ENCODE measurements around the gene CLDN1.
"Not testable (repeated sequence)": the region's sequence is repeated elsewhere in the genome, so short reads cannot be mapped to it uniquely, and the experiment has no call there.

The CLDN1 gene

DNA sequence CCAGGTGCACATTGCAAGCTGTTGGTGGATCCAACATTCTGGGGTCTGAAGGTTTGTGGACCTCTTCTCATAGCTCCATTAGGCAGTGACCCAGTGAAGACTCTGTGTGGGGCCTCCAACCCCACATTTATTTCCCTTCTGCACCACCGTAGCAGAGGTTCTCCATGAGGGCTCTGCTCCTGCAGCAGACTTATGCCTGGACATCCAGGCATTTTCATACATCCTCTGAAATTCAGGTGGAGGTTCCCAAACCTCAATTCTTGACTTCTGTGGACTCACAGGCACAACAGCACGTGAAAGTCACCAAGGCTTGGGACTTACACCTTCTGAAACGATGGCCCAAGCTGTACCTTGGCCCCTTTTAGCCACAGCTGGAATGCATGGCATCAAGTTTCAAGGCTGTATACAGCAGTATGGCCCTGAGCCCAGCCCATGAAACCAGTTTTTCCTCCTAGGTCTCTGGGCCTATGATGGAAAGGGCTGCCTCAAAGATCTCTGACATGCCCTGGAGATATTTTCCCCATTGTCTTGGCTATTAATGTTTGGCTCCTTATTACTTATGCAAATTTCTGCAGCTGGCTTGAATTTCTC lies 30.2 kb downstream of the CLDN1 start:
- DNase-seq, result no peak

DNA sequence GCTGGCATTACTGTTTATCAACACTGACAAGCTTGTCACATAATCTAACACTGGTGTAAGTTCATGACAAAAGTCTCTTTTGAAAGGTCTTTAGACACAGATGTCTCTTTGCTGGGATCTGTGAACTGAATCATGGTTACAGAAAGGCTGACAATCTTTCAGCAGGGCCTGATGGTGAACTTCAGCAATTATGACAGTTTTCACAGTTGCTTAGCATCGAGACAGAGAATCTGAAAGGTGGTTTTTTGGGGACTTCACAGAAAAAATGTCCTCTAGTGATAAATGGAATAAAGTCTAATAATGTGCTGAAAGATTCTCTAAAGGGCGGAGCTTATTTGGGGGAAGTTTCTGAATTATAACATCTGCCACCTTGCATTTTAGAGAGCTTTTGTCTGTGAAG lies 32.3 kb downstream of the CLDN1 start:
- no peak for DNase-seq

DNA sequence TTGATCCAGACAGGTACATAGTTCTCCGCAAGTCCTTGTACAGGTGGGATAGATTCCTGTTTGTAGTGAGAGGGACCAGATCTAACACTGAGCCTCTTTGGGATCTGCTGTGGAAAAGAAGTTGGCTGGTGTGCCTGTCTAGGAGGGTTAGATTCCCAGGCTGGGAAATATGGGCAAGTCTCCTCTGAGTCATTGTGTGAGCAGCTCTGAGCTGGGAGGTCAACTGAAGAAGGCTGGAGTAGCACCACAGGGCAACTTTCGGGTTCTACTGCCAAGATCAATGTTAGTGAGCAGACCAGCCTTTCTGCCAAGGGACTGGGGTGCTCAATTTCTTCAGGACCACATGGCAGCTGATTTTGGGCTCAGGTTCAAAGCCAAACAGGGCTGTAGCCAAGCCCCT lies 33.4 kb downstream of the CLDN1 start:
- DNase-seq, result no peak

DNA sequence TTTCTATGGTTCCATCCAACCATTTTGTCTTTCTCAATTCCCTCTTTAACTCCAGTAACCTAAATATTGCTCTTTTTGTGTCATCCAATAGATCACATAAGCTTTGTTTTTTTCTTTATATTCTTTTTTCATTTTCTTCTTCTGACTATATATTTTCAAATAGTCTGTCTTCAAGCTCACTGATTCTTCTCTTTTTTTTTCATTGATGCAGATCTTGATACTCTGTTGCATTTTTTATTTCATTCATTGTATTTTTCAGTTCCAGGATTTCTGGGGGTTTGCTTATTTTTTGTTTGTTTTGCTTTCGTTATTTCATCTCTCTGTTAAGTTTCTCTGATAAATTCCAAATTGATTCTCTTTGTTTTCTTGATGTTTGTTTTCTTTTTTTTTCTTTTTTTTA lies 36.2 kb downstream of the CLDN1 start:
- no peak for DNase-seq

DNA sequence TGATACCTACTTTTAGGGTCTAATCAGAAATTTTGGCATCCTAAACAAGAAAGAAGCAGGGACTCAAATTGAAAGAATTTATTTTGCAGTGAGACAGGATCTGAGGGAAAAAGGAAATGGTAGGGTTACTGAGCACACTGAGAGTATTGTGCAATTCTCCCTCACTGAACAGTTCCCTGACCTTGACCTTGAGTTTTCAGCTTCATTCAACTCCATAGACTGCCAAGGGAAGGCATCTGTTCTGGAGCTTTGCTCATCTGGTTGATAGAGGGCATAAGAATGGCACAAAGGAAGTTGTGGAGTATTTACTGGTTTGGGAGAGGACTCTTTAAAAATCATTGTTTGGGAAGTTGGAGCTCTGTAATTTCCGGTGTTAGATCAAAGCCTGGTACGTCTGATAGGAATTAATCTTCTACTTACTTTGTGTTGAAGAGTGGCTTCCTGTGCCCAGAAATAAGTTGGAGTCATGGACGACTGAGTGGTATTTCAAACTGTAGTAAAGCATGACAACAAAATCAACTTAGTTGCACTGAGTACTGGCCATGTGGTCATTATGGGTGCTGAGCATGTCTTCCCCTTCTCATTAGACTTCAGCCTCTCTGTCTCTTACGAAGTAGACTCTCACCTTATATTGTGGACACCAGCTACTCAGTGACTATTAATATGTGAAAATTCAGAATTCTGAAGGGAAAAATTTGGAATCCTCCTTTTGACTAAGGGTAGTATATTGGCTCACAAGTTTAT lies 40.8 kb downstream of the CLDN1 start:
- DNase-seq, result no peak

GRCh38 chr3:190279690-190280089 lies 42.6 kb downstream of the CLDN1 start:
- no peak for DNase-seq

DNA sequence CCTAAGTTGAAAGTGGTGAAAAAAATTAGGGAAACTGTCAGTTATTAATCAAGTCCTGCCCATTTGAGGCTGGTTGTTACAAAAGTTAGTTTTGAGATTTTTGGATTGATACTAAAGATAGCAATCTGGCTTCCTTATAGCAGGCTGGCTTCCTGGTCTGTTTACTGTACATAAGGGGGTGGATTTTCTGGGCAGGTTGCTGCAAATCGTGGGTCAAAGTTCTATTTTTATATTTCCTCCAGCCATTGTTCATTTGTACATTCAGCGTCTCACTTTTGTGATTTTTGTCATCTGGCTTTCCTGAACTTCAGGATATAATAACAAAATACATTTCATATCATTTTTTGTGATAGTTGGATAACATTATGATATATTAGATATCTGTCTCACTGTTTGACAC lies 49.5 kb downstream of the CLDN1 start:
- DNase-seq, result no peak

DNA sequence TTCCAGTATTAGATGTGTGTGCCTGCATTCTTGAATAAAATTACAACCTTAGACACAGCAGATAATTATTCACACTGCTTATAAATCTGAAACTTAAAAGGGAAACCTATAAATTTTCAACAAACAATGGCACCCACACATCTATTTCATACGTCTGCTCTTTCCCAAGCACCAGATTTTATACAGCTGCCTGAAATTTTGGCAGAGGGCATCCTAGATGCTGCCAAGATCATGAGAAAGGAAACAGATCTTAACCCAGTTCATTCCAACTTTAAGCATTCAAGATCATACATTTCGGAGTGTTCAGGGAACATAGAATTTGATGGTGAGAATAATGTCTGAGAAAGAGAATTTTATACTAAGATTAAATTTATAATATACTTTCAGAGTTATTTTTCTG lies 53.1 kb downstream of the CLDN1 start:
- DNase-seq, result no peak

DNA sequence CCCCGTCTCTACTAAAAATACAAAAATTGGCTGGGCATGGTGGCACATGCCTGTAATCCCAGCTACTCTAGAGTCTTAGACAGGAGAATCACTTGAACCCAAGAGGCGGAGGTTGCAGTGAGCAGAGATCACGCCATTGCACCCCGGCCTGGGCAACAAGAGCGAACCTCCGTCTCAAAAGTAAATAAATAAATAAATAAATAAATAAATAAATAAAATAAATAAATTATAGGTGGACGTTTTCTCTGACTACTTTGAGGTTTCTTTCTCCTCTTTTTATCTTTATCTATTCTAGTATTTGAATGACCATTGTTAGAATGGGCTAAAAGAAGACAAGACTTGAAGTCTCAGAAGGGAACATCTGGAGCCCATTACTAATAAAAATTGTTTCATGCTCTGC lies 54.8 kb downstream of the CLDN1 start:
- not testable (repeated sequence) for DNase-seq

DNA sequence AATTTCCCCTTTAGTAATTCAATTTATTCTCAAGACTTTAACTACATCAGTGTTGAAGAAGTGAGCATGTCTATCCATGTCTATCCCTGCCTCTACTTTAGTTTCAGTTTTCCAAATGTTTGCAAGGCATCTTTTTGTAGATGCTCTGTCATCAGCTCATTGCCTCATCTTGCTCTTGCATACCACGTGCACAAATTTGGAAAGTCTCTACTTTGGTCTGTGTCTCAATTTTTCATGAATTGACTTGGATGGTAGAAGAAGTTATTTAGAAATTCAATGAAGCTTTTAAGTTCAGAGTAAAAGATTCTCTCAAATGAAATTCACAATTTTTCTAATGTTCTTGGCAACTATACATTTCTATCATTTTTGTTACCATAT lies 55.3 kb downstream of the CLDN1 start:
- DNase-seq, result no peak

DNA sequence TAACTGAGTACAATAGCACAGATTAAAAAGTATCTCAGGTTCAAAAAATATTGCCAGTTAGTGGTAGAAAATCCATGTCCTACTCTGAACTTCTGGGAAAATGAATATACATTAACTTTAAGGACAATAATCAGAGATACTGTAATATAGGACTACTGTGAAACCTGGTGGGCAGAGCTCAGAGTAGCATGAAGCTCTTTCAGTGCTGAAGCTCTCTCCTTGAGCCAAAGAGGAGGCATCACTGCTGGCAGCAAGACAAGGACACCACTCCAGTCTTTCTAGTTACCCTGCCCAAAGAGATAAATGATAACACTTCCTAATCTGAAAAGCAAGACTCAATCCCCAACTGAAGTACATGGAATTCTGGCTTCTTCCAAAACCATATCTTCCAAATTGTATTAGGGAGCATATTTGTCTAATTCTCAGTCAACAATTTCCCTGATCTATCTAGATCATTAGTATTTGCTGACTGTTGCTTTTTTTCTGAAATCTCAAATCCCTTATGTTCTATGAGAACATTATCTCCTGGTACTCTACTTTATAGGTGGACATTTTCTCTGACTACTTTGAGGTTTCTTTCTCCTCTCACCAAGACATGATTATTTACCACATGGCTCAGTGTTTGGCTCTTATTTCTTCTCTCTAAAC lies 55.9 kb downstream of the CLDN1 start:
- no peak for DNase-seq

GRCh38 chr3:190265796-190266195 lies 56.5 kb downstream of the CLDN1 start:
- DNase-seq, result no peak

- DNase-seq, result no peak
Measured at GRCh38 chr3:190265126-190265525, 57.1 kb downstream of the CLDN1 start.

GRCh38 chr3:190261740-190262139 lies 60.5 kb downstream of the CLDN1 start:
- DNase-seq, result no peak

DNA sequence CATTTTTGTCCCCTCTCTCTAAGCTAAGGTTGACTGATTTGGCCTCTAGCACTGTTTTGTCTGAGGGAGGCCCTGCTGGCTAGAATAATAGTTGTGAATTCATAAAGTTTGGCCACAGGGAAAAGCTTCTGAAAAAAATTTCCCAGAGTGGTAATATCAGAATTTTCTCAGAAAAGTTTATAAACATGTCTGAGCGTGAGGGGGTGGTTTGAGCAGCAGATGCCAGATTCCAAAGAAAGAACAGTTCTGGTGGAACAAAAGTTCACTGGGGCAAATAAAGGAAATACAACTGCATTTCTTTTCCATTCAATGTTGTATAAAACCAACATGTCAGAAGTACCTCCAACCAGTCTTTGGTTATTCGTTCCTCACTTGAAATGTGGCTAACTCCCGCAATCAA lies 61.2 kb downstream of the CLDN1 start:
- DNase-seq, result no peak

DNA sequence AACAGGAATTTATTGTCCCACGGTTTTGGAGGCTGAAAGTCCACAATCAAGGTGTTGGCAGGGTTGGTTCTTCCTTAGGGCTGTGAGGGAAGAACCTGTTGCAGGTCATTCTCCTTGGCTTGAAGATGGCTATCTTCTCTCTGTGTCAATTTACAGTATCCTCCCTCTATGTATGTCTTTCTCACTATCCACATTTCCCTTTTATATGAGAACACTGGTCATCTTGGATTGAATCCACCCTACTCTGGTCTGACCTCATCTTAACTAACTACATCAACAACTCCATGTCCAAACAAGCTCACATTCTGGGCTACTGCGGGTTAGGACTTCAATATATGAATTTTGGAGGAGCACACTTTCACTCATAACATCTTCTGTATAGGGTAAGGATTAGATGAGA lies 61.9 kb downstream of the CLDN1 start:
- no peak for DNase-seq

DNA sequence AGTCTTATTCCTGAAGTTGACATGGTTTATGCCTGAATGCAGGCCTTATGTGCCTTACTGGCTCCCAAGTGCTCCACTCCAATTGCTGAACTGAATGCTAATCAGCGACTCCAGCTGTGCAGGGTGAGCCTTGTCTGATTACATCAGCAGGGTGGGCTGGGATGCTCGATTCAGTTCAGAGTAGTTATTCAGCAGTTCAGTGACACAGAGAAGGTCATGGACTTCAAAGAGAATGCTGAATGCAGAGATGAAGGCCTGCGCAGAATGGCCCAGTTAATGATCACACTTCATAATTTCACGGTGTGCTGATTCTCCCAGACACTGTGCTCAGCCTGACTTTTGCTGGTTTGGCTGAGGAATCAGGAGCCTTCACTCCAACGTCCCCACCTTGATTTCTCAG lies 63.6 kb downstream of the CLDN1 start:
- DNase-seq, result no peak
